Suprapubic skin (tissue), 4 donors: ENCODE data around the gene MTG1. TPM values are rescaled to one million over a fixed set of nuclear protein-coding genes. Genes with fewer than 3 reads are reported as not detected.
"Not testable (repeated sequence)": the region's sequence is repeated elsewhere in the genome, so short reads cannot be mapped to it uniquely, and the experiment has no call there.

ENCODE experiments used
- DNase-seq, 2 donors: peaks; one replicate each; pipeline ENCODE4 v3.0.0-alpha.2; 2019; ENCODE audit warnings: low spot score in 2 of 2
- H3K27ac ChIP-seq: fragments of 200-600 bp; sonication (generic); one replicate; pipeline ENCODE4 v1.5.1; 2019
- H3K27me3 ChIP-seq: fragments of 200-600 bp; sonication (generic); one replicate; pipeline ENCODE4 v1.5.1; 2019
- H3K36me3 ChIP-seq: fragments of 200-600 bp; sonication (generic); one replicate; pipeline ENCODE4 v1.5.1; 2019
- H3K4me1 ChIP-seq: fragments of 200-600 bp; sonication (generic); one replicate; pipeline ENCODE4 v1.5.1; 2019
- H3K4me3 ChIP-seq: fragments of 200-600 bp; sonication (generic); one replicate; pipeline ENCODE4 v1.5.1; 2019; ENCODE audit warnings: mild to moderate bottlenecking
- H3K9me3 ChIP-seq: fragments of 200-600 bp; sonication (generic); one replicate; pipeline ENCODE4 v1.5.1; 2019
- EP300 ChIP-seq: sonication (generic); formaldehyde crosslinking; IDR thresholded peaks from one replicate; pipeline ENCODE4 v1.6.1; 2017; ENCODE audit warnings: antibody characterized with exemption
- POLR2A ChIP-seq, 2 donors: fragments of 450-650 bp; IDR thresholded peaks; one replicate each; pipeline ENCODE4 v1.6.1; 2017; ENCODE audit warnings: antibody characterized with exemption in 2 of 2, mild to moderate bottlenecking in 2 of 2, moderate library complexity in 2 of 2
- POLR2AphosphoS5 ChIP-seq, 3 donors: sonication (generic); formaldehyde crosslinking; IDR thresholded peaks; one replicate each; pipeline ENCODE4 v1.6.1; 2017; ENCODE audit warnings: antibody characterized with exemption in 3 of 3
- WGBS: methylation state at CpG from one replicate; pipeline ENCODE4 v1.1.5; 2018; 5-methylcytosine and 5-hydroxymethylcytosine counted together
- total RNA-seq, 4 donors: library from RNA; depleted of rRNA; stranded (reverse); fragments of >200 nt; gene quantifications; one replicate each; pipeline ENCODE4 v1.1.0, GENCODE V29; 2016
- TF ChIP-seq, protein P1 (sequence below), 2 donors: fragments of 200-600 bp in 1 of 2; fragments of 450-650 bp in 1 of 2; sonication (generic) in 1 of 2; IDR thresholded peaks; one replicate each; pipeline ENCODE4 v1.5.1; 2016 to 2019; ENCODE audit warnings: antibody characterized with exemption in 2 of 2, mild to moderate bottlenecking in 1 of 2, moderate library complexity in 1 of 2

MTG1 gene
- total RNA-seq, 4 donors from 2014 or later, result 20.5 to 79.7 (median 36.0) TPM

DNA sequence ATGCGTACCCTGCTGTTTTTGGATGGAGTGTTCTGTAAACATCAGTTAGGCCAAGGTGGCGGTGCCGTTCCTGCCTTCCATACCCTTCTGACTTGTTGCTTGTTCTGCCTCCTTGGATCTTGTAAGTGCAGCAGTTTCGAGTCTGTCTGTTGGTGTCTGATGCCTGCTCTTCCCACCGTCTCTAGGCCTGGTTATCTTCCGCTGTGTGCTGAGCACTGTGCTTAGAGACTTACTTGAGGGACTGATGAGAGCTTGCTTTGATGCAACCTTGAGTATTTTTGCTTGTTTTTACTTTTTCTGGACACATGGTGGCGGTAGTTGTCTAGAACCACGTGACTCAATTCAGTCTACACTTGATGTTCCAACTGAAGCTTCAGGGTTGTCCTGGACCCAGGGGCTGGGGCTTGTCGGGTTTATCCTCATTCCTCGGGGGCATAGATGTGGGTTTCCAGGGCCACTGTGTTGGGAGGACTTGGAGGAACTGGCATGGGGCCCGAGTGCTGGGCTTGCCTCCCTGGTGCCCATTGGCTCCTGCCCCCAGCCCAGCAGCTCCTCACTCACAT is 44.8 kb downstream of the MTG1 start:
- H3K4me1 ChIP-seq, result no peaks in the 10 kb centered on the region
- H3K27me3 ChIP-seq, result no peaks in the 10 kb centered on the region
- peak in 1 of 2 donors; percentile 64 for DNase-seq
- H3K27ac ChIP-seq, result no peak overlapping the region
- 83% methylated on average over 11 of the region's 11 CpGs for WGBS
- no peak overlapping the region for H3K4me3 ChIP-seq
- H3K9me3 ChIP-seq, result no peaks in the 10 kb centered on the region
- TF ChIP-seq POLR2AphosphoS5 (IDR thresholded peaks at IDR 0.05) (no peak), POLR2A (IDR thresholded peaks at IDR 0.05) (no peak), EP300 (no peak)
- TF ChIP-seq, protein P1, sequence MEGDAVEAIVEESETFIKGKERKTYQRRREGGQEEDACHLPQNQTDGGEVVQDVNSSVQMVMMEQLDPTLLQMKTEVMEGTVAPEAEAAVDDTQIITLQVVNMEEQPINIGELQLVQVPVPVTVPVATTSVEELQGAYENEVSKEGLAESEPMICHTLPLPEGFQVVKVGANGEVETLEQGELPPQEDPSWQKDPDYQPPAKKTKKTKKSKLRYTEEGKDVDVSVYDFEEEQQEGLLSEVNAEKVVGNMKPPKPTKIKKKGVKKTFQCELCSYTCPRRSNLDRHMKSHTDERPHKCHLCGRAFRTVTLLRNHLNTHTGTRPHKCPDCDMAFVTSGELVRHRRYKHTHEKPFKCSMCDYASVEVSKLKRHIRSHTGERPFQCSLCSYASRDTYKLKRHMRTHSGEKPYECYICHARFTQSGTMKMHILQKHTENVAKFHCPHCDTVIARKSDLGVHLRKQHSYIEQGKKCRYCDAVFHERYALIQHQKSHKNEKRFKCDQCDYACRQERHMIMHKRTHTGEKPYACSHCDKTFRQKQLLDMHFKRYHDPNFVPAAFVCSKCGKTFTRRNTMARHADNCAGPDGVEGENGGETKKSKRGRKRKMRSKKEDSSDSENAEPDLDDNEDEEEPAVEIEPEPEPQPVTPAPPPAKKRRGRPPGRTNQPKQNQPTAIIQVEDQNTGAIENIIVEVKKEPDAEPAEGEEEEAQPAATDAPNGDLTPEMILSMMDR (IDR thresholded peaks at IDR 0.05), result no peak
- no peaks in the 10 kb centered on the region for H3K36me3 ChIP-seq

DNA sequence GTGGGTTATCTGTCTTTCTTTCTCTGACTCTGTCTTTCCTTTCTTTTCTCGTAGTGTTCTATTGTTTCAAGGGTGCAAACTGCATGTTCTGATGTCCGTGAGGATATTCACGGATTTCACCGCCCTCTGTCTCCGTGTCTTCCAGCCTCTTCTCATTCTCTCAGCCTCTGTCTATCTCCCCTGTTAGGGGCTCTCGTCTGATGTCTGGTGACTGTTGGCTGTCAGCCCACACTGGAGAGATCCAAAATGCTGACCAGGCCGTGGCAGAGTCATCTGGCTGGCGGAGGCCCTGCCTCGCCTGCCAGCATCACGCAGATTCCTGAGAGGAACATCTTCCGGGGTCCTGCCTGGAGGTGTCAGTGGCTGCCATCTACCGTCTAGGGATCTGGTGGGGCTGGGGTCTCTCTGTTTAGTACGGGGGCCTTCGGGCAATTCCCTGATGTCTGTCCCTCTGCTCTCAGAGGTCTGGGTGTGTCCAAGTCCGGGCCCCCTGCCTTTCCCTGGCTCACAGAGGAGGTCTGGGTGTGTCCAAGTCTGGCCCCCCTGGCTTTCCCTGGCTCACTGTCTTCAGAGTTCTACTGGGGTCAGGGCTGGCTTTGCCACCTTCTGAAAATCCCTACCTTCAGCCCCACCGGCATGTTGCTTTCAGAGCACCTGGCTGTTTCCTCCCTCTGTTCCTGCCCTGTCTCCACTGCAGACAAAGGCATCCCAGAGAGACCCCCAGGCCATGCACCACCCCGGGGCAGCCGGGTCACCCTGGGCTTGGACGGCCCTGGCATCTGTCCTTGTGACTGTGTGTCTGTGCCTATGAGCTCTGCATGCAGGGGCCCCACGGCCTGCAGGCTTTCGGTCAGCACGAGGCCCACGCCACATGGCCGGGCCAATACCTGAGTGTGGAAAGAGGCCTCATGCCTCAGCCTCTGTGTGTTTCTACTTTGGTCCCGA is 45.8 kb downstream of the MTG1 start:
- Histone ChIP-seq H3K27me3 (no peaks in the 10 kb centered on the region), H3K4me3 (no peak overlapping the region), H3K36me3 (no peaks in the 10 kb centered on the region), H3K9me3 (no peaks in the 10 kb centered on the region), H3K27ac (no peak overlapping the region), H3K4me1 (no peaks in the 10 kb centered on the region)
- peak in 1 of 2 donors; percentile 45 for DNase-seq
- WGBS, result 95% methylated on average over 11 of the region's 25 CpGs
- TF ChIP-seq EP300, result no peak
- TF ChIP-seq POLR2AphosphoS5 (IDR thresholded peaks at IDR 0.05), result no peak
- TF ChIP-seq, protein P1 (IDR thresholded peaks at IDR 0.05), result no peak
- no peak for TF ChIP-seq POLR2A (IDR thresholded peaks at IDR 0.05)

DNA sequence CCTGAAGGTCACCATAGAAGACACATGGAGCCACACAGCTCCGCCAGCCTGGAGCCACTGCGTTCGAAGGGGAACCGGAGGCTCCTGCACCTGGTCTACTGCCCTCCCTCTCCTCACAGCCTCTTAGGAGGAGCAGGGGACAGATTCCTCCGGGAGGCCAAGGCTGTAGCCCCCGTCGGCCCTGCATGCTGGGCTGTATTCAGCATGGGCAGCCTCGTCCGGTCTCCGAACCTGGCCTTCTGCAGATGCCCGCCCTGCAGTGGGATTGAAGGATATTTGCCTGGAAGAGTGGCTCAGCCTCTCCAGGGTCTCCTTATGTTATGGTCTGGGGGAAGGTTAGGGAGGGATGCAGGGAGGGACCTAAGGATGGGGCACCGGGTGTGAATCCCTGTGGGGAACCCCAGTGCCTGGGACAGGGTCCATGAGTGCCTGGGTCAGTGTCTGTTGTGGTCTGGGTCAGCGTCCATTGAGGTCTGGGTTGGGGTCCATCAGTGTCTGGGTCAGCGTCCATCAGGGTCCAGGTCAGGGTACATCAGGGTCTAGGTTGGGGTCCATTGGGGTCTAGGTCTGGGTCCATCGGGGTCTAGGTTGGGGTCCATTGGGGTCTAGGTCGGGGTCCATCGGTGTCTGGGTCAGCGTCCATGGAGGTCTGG is 46.8 kb downstream of the MTG1 start:
- WGBS, result 89% methylated on average over 8 of the region's 18 CpGs

DNA sequence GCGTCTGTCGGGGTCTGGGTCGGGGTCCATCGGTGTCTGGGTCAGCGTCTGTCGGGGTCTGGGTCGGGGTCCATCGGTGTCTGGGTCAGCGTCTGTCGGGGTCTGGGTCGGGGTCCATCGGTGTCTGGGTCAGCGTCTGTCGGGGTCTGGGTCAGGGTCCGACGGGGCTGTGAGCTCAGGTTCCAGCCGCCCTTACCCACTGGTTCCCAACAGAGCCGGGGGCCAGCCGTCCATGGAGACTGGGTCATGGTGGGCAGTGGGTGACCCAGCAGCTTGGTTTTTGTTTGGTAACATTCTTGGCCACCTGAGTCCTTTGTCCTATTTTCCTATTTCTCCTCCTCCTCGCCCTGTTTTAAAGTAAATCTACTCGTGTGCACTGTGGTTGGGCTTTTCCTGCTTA is 47.4 kb downstream of the MTG1 start:
- not testable (repeated sequence) for H3K27ac ChIP-seq, H3K4me1 ChIP-seq, H3K4me3 ChIP-seq, H3K27me3 ChIP-seq, H3K36me3 ChIP-seq, H3K9me3 ChIP-seq
- peak in 1 of 2 donors; percentile 67 for DNase-seq
- WGBS, result 95% methylated on average over 11 of the region's 21 CpGs

More for the DNA sequence above, 46.8 kb downstream of the MTG1 start:
- Histone ChIP-seq H3K36me3 (no peaks in the 10 kb centered on the region), H3K4me1 (no peaks in the 10 kb centered on the region), H3K4me3 (no peak overlapping the region), H3K27me3 (no peaks in the 10 kb centered on the region), H3K9me3 (no peaks in the 10 kb centered on the region), H3K27ac (no peak overlapping the region)
- TF ChIP-seq, protein P1 (IDR thresholded peaks at IDR 0.05), result no peak
- TF ChIP-seq EP300 (no peak), POLR2A (IDR thresholded peaks at IDR 0.05) (no peak), POLR2AphosphoS5 (IDR thresholded peaks at IDR 0.05) (no peak)
- peak in 1 of 2 donors; percentile 73 for DNase-seq

DNA sequence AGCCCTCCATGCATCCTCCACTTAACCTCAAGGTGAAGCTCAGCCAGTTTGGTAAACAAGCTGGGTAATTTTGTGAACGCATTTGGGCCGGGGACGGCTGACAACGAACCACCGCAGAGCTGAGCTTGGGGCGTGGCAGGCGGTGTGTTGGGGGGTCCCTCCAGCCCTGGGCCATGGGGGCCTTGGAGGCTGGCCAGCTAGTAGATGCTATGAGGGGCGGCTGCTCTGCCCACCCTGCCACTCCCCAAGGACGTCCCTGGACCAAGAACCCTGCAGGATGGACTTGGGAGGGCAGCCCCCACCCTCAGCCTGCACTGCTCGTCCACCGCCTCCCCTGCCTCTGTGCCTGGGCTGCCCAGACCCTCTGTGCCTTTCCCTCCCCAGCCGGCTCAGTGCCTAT is 47.8 kb downstream of the MTG1 start:
- TF ChIP-seq EP300 (no peak), POLR2A (IDR thresholded peaks at IDR 0.05) (no peak), POLR2AphosphoS5 (IDR thresholded peaks at IDR 0.05) (no peak)
- WGBS, result 72% methylated on average over 5 of the region's 12 CpGs
- no peaks in the 10 kb centered on the region for H3K36me3 ChIP-seq
- DNase-seq, result peak in 1 of 2 donors; percentile 69
- no peak overlapping the region for H3K27ac ChIP-seq
- H3K27me3 ChIP-seq, result no peaks in the 10 kb centered on the region
- H3K9me3 ChIP-seq, result no peaks in the 10 kb centered on the region
- no peak overlapping the region for H3K4me3 ChIP-seq
- H3K4me1 ChIP-seq, result no peaks in the 10 kb centered on the region
